Spleen (tissue), 7 donors: ENCODE data around the gene PRR23A.

ENCODE experiments used
- POLR2A ChIP-seq, 3 donors: fragments of 450-650 bp; IDR thresholded peaks; one replicate each; pipeline ENCODE4 v1.5.1; 2017; ENCODE audit warnings: antibody characterized with exemption in 3 of 3, mild to moderate bottlenecking in 1 of 3
- POLR2AphosphoS5 ChIP-seq, 3 donors: sonication (generic); formaldehyde crosslinking; IDR thresholded peaks; one replicate each; pipeline ENCODE4 v1.5.1; 2017; ENCODE audit warnings: antibody characterized with exemption in 3 of 3
- TF ChIP-seq, protein P1 (sequence below), 11 experiments: fragments of 200-600 bp in 7 of 11; fragments of 450-650 bp in 4 of 11; sonication (generic) in 4 of 11; IDR thresholded peaks in 8 of 11; conservative IDR thresholded peaks in 3 of 11; 1 replicate in 7 of 11; 2 replicates in 4 of 11; pipeline versions ENCODE4 v1.4.0 to v1.8.0; 2016 to 2021; ENCODE audit warnings: antibody characterized with exemption in 11 of 11, inconsistent platforms in 4 of 11, mild to moderate bottlenecking in 1 of 11
- donor health status: DM: no; HTN: no; CAD: no; lungs with moderate emphysema.
- donor health status: DM: no; HTN: no; CAD: no.
- donor health status: DM: no; HTN: no; CAD: no.

DNA sequence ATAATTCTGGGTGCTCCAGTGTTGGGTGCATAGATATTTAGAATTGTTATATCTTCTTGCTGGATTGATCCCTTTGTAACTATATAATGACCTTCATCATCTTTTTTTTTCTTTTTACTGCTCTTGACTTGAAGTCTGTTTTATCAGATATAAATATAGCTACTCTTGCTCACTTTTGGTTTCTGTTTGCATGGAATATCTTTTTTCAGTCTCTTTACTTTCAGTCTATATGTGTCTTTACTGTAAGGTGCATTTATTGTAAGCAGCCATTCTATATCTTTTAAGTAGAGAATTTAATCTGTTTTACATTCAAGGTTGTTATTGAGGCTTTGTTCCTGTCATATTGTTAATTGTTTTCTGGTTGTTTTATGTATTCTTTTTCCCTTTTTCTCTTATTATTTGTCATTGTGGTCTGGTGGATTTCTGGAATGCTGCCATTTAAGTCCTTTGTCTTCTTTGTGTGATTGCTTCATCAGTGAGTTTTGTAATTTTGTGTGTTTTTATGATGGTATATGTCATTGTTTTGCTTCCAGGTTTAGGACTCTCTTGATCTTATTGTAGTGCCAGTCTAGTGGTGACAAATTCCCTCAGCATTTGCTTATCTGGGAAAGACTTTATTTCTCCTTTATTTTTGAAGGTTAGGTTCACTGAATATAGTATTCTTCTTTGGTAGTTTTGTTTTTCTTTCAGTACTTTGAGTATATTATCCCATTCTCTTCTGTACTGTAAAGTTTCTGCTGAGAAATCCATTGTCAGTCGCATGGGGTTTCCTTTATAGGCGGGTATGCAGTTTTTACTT is 46.9 kb upstream of the PRR23A start:
- TF ChIP-seq, protein P1, sequence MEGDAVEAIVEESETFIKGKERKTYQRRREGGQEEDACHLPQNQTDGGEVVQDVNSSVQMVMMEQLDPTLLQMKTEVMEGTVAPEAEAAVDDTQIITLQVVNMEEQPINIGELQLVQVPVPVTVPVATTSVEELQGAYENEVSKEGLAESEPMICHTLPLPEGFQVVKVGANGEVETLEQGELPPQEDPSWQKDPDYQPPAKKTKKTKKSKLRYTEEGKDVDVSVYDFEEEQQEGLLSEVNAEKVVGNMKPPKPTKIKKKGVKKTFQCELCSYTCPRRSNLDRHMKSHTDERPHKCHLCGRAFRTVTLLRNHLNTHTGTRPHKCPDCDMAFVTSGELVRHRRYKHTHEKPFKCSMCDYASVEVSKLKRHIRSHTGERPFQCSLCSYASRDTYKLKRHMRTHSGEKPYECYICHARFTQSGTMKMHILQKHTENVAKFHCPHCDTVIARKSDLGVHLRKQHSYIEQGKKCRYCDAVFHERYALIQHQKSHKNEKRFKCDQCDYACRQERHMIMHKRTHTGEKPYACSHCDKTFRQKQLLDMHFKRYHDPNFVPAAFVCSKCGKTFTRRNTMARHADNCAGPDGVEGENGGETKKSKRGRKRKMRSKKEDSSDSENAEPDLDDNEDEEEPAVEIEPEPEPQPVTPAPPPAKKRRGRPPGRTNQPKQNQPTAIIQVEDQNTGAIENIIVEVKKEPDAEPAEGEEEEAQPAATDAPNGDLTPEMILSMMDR (IDR thresholded peaks at IDR 0.05 in 8 of 11, conservative IDR thresholded peaks at IDR 0.05 in 3 of 11): no peak
- TF ChIP-seq POLR2A (IDR thresholded peaks at IDR 0.05) (no peak), POLR2AphosphoS5 (IDR thresholded peaks at IDR 0.05) (no peak)
